Stimulated activated CD4-positive, alpha-beta T cell treated with anti-CD3 and anti-CD28 coated beads, Interleukin-1b, Interleukin-23, amount 100 ng/mL, for 4 hours (primary cell): ENCODE measurements around the gene SNRPD3.
A peak's percentile ranks its signal among the peaks of the same experiment; 100 is the strongest.
"Not testable (repeated sequence)": the region's sequence is repeated elsewhere in the genome, so short reads cannot be mapped to it uniquely, and the experiment has no call there.

Experiments
- DNase-seq, 2 donors: peaks; one replicate each; pipeline ENCODE4 v3.0.0-alpha.2; 2020; ENCODE audit warnings: low read depth in 2 of 2

SNRPD3 gene

DNA sequence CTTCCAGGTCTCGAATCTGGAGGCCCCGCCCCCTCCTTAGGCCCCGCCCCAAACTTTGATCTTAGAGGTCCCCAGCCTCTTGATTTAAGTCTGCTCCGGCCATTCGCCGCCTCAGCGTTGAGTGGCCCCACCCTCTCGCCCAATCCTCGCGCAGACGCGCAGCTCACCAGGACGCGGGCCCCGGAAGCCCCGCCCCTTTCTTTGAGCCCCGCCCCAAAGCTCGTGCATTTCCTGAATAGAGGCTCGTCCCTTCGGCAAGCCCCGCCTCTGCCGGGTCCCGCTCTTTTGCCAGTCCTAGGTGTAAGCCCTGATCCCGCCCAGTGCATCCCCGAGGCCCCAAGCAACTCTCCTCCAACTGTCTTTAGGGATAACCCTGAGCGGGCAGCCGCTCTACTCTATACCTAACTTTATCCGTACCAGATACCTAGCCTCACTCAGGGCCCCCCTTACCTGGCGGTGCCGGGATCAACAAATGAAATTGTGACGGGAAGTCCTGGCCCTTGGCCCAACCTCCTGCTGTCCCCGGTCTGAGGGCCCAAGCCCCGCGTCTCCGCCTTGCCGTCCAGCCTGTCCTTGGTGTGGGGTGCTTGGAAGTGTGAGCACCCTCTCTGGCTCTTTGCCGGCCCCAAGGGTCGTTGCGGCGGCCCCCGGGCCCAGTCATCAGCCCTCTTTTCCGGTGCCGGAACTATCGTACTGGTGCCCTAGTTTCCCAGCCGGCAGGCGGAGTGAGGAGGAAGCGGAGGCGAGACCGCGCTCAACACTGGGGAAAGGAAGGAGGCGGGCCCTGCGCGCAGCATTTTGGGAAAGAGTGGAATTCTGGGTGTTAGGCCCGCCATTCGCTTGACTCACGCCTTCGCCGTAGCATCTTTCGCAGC lies at the start of gene SNRPD3:
TSS of gene SNRPD3 (plus strand) at position 835 of the 875 bp plus-strand sequence. CDS start 1,676 bp downstream, outside the sequence.
- DNase-seq, result peak; percentile 100

- DNase-seq, result no peak
Observed at GRCh38 chr22:24506802-24507438, 48.9 kb upstream of the SNRPD3 start.

- no peak for DNase-seq
Observed at GRCh38 chr22:24507716-24508115, 48.1 kb upstream of the SNRPD3 start.

GRCh38 chr22:24510637-24511625 lies 44.9 kb upstream of the SNRPD3 start:
- DNase-seq, result no peak

GRCh38 chr22:24512043-24512442 lies 43.8 kb upstream of the SNRPD3 start:
- DNase-seq, result no peak

GRCh38 chr22:24513378-24514240 lies 42.2 kb upstream of the SNRPD3 start:
- no peak for DNase-seq

- DNase-seq, result no peak
Observed at GRCh38 chr22:24514241-24515026, 41.4 kb upstream of the SNRPD3 start.

DNA sequence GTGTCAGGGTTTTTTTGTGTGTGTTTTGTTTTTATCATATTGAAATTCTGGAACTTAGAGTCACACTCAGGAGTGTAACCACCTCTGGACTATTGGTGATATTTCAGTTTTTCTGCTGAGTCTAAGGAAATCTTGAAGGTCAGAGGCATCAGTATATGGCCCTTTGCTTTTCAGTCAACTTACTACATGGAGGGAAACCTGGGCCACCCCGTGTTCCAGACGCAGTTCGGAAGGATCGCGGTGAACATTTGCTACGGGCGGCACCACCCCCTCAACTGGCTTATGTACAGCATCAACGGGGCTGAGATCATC lies 40.8 kb upstream of the SNRPD3 start:
- DNase-seq, result no peak

GRCh38 chr22:24516301-24516737 lies 39.5 kb upstream of the SNRPD3 start:
- DNase-seq, result no peak

DNA sequence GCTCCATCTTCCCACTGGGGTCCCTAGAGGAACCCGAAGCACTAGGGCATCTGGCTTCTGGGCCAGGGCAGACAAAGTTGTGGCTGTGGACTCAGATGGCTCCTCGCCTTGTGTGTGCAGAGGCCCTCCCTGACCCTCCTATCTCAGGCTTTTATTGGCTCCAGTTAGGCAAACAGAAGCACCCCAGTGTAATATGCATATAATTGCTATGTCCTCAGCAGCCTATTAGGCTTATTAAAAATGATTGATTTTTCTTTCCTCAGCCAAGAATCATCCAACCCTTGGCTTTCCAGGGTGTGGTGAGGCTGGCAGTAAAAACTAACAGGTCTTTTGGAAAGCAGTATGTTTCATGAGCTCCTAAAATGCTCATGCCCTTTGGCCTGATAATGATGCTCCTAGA lies 38.4 kb upstream of the SNRPD3 start:
- no peak for DNase-seq

- DNase-seq, result no peak
Observed at GRCh38 chr22:24518228-24518627, 37.6 kb upstream of the SNRPD3 start.

- DNase-seq, result no peak
Observed at GRCh38 chr22:24518771-24519485, 36.9 kb upstream of the SNRPD3 start.

GRCh38 chr22:24519496-24519895 lies 36.3 kb upstream of the SNRPD3 start:
- no peak for DNase-seq

GRCh38 chr22:24521791-24522245 lies 34.0 kb upstream of the SNRPD3 start:
- DNase-seq, result peak; percentile 17 to 24

DNA sequence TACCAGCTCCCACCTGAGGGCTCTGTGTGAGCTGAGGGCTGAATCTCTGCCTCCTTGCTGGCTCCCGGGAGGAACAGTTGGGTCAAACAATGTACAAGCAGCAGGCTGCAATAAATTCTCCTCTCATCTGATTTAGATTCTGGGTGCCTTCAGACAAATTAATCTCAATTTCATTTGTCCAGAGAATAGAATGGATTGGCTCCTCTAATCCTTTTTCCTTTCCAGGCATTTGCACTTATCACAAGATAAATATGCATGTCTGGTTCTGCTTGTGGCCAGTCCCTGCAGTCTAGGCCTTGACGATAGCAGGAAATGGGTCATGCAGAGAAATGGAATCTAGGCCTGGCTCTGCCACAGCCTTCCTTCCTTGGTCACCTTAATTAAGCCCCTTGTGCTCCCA lies 31.9 kb upstream of the SNRPD3 start:
- no peak for DNase-seq

DNA sequence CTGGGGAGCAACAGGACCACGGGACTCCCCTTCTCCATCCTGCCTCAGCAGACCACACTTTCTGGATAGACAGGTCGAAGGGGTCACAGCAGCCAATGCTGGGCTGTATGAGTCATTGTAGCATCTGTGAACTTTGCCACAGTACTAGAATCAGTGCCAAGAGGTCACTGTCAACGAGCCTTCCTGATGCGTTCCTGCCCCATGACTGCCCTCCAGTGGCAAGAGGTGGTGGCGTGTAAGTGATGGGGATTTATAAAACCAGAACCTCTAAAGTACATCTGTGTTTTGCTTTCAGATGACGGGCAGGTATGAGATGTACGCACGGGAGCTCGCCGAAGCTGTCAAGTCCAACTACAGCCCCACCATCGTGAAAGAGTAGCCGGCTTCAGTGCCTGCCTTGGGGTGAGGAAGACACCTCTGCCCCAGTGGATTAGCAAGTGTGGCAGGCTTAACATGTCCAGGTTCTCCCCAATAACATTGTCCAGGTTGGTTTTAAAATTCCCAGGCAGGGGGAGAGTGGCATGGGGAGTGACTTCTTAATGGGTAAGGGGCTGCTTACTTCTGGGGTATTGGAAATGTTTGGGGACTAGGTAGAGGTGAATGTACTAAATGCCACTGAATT lies 30.3 kb upstream of the SNRPD3 start:
- peak; percentile 64 to 66 for DNase-seq

DNA sequence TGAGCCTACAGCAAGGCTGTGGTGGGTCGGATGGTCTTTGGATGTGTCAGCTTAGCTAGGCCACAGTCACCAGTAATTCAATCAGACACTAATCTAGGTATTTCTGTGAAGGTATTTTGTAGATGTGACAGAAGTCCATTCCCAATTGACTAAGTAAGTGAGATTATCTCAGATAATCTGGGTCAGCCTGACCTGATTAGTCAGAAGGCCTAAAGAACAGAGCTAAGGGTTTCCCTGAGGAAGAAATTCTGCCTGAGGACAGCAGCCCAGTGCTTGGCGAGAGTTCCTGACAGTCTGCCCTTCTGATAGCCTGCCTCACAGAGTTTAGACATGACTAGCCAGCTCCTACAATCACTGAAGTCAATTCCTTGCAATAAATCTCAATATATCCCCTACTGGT lies 29.6 kb upstream of the SNRPD3 start:
- DNase-seq, result no peak

DNA sequence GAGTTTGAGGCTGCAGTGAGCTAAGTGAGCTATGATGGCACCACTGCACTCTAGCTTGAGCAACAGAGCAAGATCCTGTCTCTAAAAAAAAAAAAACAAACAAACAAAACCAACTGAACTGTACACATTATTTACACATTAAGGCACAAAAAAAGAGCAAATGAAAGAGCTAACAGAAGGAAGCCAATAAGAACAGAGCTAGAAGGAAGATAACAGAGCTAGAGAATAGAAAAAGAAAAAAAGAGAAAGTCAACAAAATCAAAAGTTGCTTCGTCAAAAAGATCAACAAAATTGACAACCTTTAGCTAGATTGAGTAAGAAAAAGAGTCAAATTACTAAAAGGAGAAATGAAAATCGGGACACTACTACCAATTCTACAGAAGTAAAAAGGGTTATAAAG lies 25.9 kb upstream of the SNRPD3 start:
- no peak for DNase-seq

- not testable (repeated sequence) for DNase-seq
Observed at GRCh38 chr22:24530968-24531367, 24.8 kb upstream of the SNRPD3 start.
